Activated T-cell treated with anti-CD3 and anti-CD28 coated beads, Interleukin-2, amount 50 U/mL, for 4 hours (primary cell): Measurements from ENCODE around the gene NRBF2. TPM values are rescaled to one million over a fixed set of nuclear protein-coding genes. Genes with fewer than 3 reads are reported as not detected.

Experiments used
- ATAC-seq, 2 donors: fragments of 200-7000 bp; cut with Tn5 transposase; one replicate each; pipeline ENCODE4 v1.10.0; 2021
- DNase-seq: peaks from one replicate; pipeline ENCODE4 v3.0.0-alpha.2; 2020
- H3K27me3 Mint-ChIP-seq: one replicate; pipeline ENCODE4 v1.8.0; 2021; ENCODE audit warnings: low read depth, mixed read lengths
- H3K36me3 Mint-ChIP-seq: one replicate; pipeline ENCODE4 v1.8.0; 2022; ENCODE audit warnings: mixed read lengths; ENCODE audit not compliant: insufficient read depth
- H3K4me1 Mint-ChIP-seq: one replicate; pipeline ENCODE4 v1.8.0; 2021; ENCODE audit warnings: low read depth, mixed read lengths
- H3K4me3 Mint-ChIP-seq: one replicate; pipeline ENCODE4 v1.8.0; 2021; ENCODE audit warnings: mild to moderate bottlenecking, moderate library complexity, mixed read lengths
- H3K9me3 Mint-ChIP-seq: one replicate; pipeline ENCODE4 v1.8.0; 2021; ENCODE audit warnings: mixed read lengths
- total RNA-seq, 3 donors: library from RNA; stranded (reverse); gene quantifications; one replicate each; pipeline ENCODE4 v1.2.1, GENCODE V29; 2021

Gene NRBF2
- total RNA-seq, 3 donors from 2014 or later, result 21.3 to 23.6 (median 21.6) TPM

GRCh38 chr10:63201118-63201517 lies 68.0 kb downstream of the NRBF2 start:
- peaks cover 26% of the 10 kb centered on the region for H3K36me3 Mint-ChIP-seq
- no peak overlapping the region for H3K4me3 Mint-ChIP-seq
- ATAC-seq (no peak), DNase-seq (no peak)
- no peaks in the 10 kb centered on the region for H3K9me3 Mint-ChIP-seq
- peaks cover 19% of the 10 kb centered on the region for H3K4me1 Mint-ChIP-seq
- no peaks in the 10 kb centered on the region for H3K27me3 Mint-ChIP-seq
